Activated CD4-positive, alpha-beta T cell treated with anti-CD3 and anti-CD28 coated beads for 1 hour (primary cell): ENCODE results near the gene FOXR1.

ENCODE experiments used
- DNase-seq: peaks from one replicate; pipeline ENCODE4 v3.0.0-alpha.2; 2020

FOXR1 gene

DNA sequence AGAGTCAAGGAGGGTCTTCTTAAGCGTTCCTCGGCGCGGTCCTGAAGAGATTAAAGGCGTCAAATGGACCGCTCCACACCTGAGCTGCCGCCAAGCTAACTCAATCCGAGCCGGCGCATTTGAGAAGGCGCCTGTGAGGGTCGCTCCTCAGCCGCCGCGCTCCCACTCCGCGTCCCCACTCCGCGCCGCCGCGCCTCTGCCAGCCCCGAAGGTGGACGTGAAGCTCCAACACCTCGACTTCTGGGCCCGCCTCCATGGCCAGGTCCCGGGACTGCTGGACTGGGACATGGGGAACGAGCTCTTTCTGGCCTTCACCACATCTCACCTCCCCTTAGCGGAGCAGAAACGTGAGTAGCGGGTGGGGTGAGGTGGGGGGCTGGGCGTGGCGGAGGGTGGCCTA is at the start of gene FOXR1:
FOXR1 (plus strand) TSS at position 116 of the 400 bp plus-strand sequence; CDS start at position 287, 171 bp downstream.
- no peak for DNase-seq

DNA sequence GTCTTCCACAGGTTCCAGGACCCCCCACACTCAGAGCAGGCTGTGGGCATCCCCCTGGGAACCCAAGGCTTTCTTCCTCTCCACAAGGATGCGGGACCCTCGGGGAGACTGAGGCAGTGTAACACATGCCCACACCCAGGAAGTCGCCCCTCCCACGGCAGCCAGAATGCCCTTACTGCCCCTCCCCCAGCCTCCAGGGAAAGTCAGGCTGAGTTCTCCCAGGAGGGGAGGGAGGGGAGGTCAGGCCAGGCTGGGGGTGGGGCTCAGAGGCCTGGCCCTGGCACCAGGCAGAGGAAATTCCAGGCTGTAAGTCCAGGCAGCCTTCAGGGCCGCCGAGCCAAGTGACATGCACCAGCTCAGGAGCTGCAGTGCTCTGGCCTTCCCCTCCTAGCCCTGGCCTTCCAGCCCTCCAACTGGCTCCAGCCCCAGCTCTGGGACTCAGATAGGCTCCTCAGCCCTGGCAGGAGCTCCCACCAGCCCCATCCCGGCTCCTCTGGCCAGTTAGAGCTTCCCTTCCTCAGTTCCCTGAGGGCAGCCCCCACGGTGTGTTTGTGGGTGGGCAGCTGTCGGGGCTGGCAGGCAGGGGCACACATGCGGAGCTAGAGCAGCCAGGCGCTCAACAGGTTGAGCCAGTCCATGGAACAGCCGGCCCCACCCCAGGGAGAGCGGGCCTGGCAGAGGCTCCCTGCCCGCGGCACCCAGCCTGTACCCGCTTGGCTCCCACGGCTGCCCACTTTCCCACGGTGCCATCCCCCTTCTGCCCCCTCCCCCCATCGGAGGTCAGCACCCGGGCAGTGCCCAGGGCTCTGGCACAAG is 49.4 kb upstream of the FOXR1 start:
- no peak for DNase-seq

DNA sequence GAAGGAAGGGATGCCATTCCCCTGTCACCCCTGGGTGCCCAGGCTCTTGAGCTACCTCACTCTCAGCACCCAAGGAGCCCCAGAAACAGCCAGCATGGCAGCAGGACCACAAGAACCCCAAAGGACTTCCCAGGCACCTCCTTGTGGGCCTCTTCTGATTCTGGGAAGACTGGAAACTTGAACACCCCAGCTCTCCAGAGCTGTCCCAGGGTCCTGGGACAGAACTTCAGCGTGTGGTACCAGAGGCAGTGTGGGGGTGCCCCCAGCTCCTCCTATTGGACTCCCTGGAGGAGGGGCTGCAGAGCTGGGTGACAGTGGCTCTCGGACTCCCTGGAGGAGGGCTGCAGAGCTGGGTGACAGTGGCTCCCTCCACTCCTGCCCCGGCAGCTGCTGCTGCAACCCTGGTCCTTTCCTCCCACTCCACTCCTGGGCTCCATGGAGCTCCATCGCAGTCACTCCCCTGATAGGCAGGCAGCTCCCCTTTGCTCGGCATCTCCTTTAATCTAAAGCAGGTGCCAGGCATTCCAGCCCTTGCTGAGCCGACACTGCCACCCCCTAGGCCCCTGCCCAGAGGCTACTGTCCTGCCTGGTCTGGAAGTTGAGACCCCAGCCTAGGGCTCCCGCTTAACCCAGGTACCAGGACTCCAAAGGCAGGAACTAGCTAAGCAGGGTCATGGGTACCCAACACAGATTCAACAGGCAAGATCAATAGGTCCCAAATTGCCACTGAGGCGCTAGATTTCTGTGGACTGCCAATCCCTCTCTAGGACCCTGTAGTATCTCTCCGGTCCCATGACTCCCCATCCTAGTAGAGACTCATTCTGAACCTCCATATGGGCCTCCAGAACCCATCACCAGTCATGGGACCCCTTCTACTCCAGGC is 48.6 kb upstream of the FOXR1 start:
- no peak for DNase-seq

DNA sequence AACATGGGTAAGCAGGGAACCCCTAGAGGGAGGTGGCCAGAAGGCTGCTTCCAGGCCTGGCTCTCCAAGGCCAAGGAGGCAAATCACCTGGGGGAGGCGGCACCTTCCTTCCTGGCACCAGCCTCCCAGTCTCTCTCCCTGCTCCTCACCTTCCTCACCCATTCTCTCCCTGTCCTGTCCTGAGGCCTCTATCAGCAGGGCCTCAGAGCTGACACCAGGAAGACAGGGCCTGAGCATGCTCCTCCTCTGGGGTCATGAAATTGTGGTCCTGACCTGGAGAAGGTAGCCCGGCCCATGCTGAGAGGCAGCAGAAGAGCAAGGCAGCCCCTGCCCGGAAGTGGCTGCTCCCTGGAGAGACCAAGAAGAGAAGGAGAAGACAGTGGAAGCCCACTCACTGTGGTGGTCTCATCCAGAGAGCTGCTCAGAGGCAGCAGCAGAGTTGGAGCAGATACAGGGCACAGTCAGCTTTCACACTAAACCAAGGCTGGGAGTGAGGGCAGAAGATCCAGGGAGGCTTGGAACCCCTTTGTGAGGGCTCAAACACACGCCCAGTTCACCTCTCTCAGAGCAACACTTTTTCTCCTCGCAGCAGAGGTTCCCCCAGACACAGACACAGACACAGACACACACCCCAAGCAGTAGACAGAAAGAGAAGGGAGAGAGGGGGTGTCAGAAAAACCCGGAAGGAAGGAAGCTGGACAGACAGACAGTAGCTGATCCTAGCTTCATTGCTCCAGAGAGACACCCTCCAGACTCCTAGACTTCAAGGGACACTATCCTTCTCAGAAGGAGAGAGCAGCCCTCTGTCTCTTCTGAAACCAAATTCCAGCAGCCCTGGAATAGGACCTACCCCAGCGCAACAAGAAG is 47.6 kb upstream of the FOXR1 start:
- DNase-seq = no peak

- DNase-seq = no peak
Measured at GRCh38 chr11:118924591-118925585, 46.7 kb upstream of the FOXR1 start.

DNA sequence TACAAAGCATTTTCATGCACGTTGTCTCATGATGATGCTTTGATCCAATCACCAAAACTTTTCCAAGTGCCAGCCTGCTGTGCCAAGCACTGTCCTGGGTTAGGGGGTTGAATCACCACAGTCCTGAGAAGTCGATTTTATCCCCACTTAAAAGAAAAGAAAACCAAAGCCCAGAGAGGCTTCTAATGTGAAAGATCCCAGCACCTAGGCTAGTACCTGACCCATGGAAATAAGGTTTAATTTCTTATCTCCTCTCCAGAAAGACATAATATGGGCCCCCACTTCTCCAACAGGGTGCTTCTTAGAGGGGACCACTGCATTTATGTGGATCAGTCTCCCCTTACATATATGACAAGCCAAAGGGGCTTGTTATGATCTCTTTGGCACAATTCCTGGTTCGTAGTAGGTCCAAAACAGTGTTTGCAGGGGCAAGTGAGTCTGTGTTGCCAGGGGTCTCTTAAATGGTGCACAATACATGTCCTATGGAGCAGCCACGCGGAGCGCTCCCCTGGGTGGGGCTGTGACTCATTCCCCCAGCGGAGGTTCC is 43.9 kb upstream of the FOXR1 start:
- DNase-seq = peak; percentile 27

- peak; percentile 89 for DNase-seq
Measured at GRCh38 chr11:118928101-118928869, 43.3 kb upstream of the FOXR1 start.

DNA sequence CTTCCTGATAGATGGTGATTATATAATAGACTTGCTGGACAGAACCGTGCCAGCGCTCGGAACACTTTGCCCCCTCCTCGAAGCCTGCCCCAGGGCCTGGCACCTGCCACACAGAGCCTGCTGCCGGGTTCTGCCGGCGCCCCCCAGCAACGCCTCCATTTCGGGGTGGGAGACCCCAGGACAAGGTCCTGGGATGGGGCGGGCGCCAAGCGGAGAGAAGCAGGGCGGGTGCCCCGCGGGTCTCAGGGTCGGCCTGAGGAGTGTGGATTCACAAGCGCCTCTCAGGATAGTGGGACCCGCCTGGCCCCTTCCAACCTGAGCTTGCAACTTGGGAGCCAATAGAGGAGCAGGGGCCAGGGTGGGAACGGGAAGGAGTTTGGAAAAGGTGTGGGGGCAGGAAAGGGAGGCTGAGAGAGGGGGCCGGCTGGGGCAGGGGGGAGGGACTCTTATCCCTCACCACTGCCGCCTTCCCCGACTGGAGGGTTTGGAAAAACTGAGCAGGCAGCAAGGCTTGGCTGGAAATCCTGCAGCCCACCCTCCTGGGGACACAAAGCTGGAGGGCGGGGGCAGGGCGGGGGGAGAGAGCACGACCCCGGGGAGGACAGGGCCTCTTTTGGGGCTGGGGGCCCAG is 42.6 kb upstream of the FOXR1 start:
- DNase-seq = no peak

DNA sequence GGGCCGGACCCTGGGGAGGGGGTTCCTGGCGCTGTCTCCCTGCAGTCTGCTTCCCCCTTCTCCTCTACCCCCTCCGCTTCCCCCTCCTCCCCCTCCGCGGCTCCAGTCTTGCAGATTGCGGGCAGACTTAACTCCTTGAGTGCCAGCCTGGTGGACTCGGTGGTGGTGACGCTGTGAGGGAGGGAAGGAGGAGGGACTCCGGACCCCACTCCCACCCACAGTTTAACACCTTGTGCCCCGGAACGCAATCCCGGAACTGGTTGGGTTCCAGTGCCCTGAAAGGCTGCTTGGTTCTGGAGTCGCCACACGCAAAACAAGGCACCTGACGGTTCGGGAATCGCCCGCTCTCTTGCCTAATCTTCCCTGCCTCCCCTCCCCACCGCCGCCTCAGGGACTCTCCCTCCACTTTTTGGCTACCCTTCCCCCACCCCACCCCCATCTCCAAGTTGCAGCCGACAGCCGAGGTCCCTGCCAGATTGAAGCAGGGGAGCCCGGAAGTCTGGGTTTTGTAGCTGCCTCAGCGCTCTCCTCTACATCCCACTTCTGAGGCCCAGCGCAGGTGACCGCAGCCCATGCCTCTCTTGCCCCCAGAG is 42.0 kb upstream of the FOXR1 start:
- peak; percentile 57 for DNase-seq

DNA sequence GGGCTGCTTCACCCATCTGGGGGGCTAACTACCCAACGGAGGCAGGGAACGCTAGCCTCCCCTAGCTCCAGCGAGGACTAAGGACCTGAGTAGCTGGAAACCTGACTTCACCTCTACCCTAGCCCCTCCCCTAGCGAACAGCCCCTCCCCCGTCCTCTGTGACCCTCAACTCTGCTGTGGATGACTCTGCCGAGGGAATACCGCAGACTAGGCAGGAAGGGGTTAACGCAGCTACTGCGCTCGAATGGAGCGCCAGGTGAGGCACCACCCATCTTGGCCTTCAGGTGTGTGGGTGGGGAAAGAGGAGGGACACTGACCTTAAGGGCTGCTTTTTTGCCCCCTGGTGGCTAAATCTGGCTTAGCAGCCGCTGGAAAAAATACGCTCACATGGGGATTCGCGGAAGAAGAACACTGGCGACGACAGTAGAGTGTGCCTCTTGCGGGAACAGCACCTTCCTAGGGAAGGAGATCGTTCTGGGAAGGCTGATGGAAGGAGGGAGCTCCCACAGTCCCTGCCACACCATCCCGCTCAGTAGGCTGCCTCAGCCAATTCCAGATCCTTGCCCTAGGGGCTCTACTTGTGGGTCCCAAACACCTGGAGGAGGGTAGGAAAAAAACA is 41.4 kb upstream of the FOXR1 start:
- peak; percentile 71 for DNase-seq

DNA sequence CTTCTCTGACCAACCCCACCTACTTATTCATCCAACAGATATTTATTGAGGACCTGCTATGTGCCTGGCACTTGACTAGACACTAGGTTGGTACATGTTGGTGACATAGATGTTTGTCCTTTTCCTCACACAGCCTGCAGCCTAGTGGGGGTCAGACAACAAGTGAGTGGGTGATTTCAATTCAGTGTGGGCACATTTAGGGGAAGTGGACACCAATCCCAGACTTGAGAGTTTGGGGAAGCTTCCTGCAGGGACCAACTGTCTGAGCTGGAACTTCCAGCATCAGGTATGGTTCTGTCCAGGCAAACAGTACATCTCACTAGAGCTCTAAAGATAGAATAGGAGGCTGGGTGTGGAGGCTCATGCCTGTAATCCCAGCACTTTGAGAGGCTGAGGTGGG is 40.0 kb upstream of the FOXR1 start:
- no peak for DNase-seq

DNA sequence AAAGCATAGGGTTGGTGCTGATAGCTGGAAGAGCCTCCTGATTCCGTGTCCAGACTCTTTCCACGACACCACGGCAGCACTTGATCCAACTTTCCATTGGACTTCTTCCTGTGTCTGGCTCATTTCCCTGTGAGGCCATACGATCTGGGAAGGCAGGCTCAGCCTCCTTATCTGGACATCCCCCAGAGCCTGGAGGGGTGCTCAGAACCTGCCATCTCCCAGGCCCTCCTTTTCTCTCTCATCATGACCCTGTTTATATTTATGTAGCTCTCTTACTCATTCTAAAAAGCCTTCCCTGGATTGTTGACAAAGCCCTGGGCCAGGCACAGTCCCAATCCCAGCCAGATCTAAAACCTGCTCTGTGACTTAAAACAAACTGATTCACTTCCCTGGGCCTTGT is 38.1 kb upstream of the FOXR1 start:
- DNase-seq = no peak

DNA sequence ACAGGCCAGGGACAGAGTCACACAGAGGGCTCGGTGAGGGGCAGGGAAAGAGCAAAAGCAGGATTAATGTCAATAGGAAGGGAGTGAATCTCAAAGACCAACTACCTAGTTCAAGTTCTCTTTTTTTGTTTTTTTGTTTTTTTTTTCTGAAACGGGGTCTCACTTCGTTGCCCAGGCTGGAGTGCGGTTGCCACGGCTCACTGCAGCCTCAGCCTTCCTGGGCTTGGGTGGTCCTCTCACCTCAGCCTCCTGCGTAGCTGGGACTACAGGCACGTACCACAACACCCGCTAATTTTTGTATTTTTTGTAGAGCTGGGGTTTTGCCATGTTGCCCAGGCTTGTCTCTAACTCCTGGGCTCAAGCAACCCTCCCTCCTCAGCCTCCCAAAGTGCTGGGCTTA is 36.2 kb upstream of the FOXR1 start:
- DNase-seq = no peak

DNA sequence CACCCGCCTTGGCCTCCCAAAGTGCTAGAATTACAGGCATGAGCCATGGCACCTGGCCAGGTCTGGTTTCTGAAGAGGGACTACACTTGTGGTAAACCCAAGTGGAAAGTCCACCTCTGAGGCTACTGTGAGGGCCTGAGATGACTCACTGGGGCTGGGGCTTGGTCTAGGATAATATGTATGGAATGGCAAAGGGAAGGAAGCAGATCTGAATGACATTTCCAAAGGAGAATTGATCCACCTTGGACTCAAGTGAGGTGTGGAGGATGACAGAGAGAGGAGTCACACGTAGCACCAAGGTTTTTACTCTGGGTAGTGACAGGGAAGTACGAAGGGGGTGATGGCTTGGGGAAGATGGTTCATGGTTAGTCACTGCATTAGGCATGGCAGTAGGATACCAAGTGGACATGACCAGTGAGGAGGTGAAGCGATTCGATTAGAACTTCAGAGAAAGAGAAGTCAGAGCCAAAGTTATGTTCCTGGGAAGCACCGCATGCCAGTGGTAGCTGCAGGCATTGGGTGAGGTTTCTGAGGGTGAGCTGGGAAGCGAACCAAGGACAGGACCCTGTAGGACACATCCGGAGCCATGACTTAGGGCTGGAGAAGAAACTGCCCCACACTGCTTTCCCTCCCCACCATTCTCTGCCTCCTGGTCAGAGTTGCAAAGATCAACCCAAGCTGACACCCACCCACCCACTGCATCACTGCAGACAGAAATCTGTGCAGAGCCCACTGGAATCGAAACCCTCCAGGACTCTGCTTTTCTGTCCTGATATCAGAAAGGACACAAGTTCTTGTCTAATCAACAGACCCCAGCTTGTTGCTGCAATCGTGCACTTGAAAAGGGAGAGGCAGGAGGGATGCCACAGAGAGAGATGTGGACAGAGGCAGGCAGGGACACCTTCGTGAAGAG is 32.8 kb upstream of the FOXR1 start:
- no peak for DNase-seq

- DNase-seq = no peak
Measured at GRCh38 chr11:118939404-118939915, 32.1 kb upstream of the FOXR1 start.

DNA sequence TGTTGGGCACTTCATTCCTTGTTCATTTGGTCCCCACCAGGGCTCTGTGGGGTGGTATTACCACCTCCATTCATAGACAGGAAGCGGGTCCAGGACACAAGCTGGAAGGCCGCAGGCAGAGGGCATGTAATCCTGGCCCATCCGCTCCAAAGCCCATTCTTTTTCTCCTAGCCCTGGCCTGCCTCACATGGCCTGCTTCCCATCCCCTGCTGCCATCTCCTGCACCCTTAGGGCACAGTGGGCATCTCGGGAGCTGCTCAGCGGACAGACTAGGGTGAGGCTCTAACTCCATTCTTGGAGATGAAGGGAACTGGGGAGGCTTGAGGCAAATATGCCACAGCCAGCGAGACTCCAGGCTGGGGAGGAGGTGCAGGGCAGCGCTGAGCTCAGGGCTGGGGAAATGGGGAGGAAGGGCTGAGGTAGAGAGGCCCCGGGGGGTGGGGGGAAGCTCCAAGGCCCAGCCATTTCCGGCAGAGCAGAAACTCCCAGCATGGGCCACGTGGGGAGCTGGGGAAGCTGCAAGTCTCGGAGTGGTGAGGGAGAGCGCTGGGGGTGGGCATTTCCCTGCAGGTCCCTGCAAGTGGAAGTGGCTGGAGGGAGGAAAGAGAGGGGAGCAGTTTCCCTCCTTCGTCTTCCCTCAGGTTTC is 31.5 kb upstream of the FOXR1 start:
- DNase-seq = no peak

DNA sequence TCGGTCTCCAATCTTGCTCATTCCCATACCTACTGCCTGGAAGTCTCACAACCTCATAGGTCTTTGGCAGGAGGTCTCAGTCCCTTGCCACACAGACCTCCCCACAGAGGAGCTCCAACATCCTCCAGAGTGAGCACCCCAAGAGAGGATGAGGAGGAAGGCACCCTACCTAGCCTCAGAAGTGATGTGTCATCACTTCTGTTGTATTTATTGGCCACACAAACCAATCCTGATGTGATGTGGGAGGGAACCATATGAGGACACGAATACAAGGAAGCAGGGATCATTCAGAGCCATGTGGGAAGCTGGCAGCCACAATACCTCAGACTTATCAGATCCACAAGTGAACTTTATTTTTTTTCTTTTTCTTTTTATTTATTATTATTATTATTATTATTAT is 24.5 kb upstream of the FOXR1 start:
- no peak for DNase-seq
